Activated CD8-positive, alpha-beta T cell treated with anti-CD3 and anti-CD28 coated beads, Interleukin-2, amount 10 ng/mL, durations not matched to agents 7 days and 5 days (primary cell): Measurements from ENCODE around the gene TCF3. TPM values are rescaled to one million over a fixed set of nuclear protein-coding genes. Genes with fewer than 3 reads are reported as not detected.

ENCODE experiments used
- ATAC-seq: fragments of 150-1000 bp; cut with Tn5 transposase; one replicate; pipeline ENCODE4 v1.10.0; 2021; ENCODE audit warnings: moderate library complexity
- CTCF ChIA-PET: fragments of 350-600 bp; sonication (Branson Sonifier 250); formaldehyde crosslinking; loops from one replicate; lab custom pipeline; 2021; ENCODE audit warnings: antibody characterized with exemption; lab: Charles Lee
- POLR2A ChIA-PET: fragments of 350-600 bp; sonication (Branson Sonifier 250); formaldehyde crosslinking; loops from one replicate; lab custom pipeline; 2021; ENCODE audit warnings: antibody characterized with exemption; lab: Charles Lee
- DNase-seq: peaks from one replicate; pipeline ENCODE4 v3.0.0-alpha.2; 2020
- H3K27ac Mint-ChIP-seq: one replicate; pipeline ENCODE4 v1.8.0; 2021; ENCODE audit warnings: mild to moderate bottlenecking, mixed read lengths
- H3K27me3 Mint-ChIP-seq: one replicate; pipeline ENCODE4 v1.8.0; 2021; ENCODE audit warnings: low read depth, mixed read lengths
- H3K36me3 Mint-ChIP-seq: one replicate; pipeline ENCODE4 v1.8.0; 2021; ENCODE audit warnings: low read depth, mixed read lengths
- H3K4me1 Mint-ChIP-seq: one replicate; pipeline ENCODE4 v1.8.0; 2021; ENCODE audit warnings: low read depth, mixed read lengths
- H3K4me3 Mint-ChIP-seq: one replicate; pipeline ENCODE4 v1.8.0; 2021; ENCODE audit warnings: mild to moderate bottlenecking, mixed read lengths
- H3K9me3 Mint-ChIP-seq: one replicate; pipeline ENCODE4 v1.8.0; 2022; ENCODE audit warnings: mixed read lengths; ENCODE audit not compliant: insufficient read depth
- total RNA-seq, 2 experiments: library from RNA; stranded (reverse); gene quantifications; one replicate each; pipeline ENCODE4 v1.2.3, GENCODE V29; 2021

The TCF3 gene
- total RNA-seq, 2 experiments from 2014 or later = 130 to 137 TPM

DNA sequence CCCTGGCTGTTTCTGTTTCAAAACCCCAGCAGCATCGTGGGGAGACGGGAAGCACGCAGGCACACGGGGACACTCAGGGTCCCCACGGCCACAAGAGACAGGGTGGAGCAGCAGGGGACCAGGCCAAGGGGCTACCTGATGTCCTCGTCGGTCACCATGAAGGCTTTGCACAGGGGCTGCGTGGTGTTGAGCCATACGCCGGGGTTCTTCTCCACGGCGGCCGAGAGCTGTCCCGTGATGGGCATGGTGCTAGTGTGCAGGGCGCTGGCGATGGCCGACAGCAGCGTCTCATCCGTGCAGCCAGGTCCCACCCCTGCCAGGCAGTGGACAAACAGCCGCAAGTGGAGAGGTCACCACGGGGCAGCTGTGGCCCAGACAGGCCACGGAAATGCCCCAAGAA, 71.5 kb downstream of the TCF3 start:
- Mint-ChIP-seq H3K4me3 (no peak overlapping the region), H3K27me3 (no peaks in the 10 kb centered on the region), H3K9me3 (no peaks in the 10 kb centered on the region), H3K27ac (no peak overlapping the region), H3K36me3 (peaks cover 30% of the 10 kb centered on the region), H3K4me1 (no peaks in the 10 kb centered on the region)
- ChIA-PET CTCF (no interaction called here), POLR2A (no interaction called here)
- no peak for ATAC-seq
- DNase-seq = no peak

DNA sequence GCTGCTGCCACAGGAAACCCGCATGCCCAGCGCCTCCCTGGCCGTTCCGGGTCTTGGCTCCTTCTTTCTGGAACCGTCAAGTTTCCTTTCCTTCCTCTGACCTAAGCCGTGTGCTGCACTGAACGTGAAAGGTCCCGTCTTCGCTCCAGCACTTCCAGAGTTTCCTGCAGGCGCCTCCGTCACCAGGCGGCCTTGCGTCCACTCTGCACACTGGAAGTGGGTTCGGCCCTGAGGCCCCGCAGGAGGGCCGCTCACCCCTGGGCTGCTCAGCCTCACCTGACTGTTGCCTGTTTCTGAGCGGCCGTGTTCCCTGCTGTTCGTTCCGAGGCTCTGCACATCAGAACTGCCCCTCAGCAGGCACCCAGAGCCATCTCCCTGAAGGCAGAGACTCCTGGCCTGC, 72.0 kb downstream of the TCF3 start:
- ChIA-PET CTCF (no interaction called here), POLR2A (no interaction called here)
- Mint-ChIP-seq H3K36me3 (peaks cover 28% of the 10 kb centered on the region), H3K9me3 (no peaks in the 10 kb centered on the region), H3K4me3 (no peak overlapping the region), H3K4me1 (no peaks in the 10 kb centered on the region), H3K27me3 (no peaks in the 10 kb centered on the region), H3K27ac (no peak overlapping the region)
- DNase-seq (no peak), ATAC-seq (no peak)

DNA sequence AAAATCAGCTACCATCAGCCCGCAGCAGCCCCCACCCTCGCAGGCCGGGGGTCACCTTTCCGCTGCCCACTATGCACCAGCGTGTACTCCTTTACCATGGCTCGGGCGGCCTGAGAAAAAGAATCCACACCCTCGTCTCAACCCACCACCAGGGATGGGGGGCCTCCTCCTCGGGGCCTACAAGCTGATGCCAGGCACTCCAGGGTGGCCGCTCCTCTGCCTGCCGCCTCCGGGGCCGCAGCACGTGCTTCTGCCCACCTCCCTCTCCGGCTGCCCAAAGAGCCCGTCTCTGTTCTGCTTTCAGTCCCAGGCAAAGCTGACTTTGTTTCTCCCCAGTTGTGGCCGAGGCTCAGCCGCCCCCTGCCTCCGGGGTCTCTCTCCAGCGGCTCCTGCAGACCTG, 73.2 kb downstream of the TCF3 start:
- CTCF ChIA-PET = no interaction called here

GRCh38 chr19:1577929-1578618, 74.3 kb downstream of the TCF3 start:
- POLR2A ChIA-PET = no interaction called here
- Mint-ChIP-seq H3K27ac (no peak overlapping the region), H3K4me3 (no peak overlapping the region), H3K9me3 (no peaks in the 10 kb centered on the region), H3K36me3 (peaks cover 20% of the 10 kb centered on the region), H3K27me3 (no peaks in the 10 kb centered on the region), H3K4me1 (no peaks in the 10 kb centered on the region)
- CTCF ChIA-PET = no interaction called here
- ATAC-seq = no peak
- no peak for DNase-seq

More for the DNA sequence above, 73.2 kb downstream of the TCF3 start:
- Mint-ChIP-seq H3K27ac (no peak overlapping the region), H3K27me3 (no peaks in the 10 kb centered on the region), H3K36me3 (peaks cover 23% of the 10 kb centered on the region), H3K4me1 (no peaks in the 10 kb centered on the region), H3K4me3 (no peak overlapping the region), H3K9me3 (no peaks in the 10 kb centered on the region)
- DNase-seq (no peak), ATAC-seq (no peak)
- POLR2A ChIA-PET = no interaction called here

GRCh38 chr19:1577090-1577928, 75.1 kb downstream of the TCF3 start:
- H3K4me3 Mint-ChIP-seq = no peak overlapping the region
- H3K36me3 Mint-ChIP-seq = peaks cover 15% of the 10 kb centered on the region
- no peak overlapping the region for H3K27ac Mint-ChIP-seq
- no peaks in the 10 kb centered on the region for H3K27me3 Mint-ChIP-seq
- DNase-seq = no peak
- CTCF ChIA-PET = interaction anchor here (1.0 kb wide), 1 partner anchor 13 kb away, joined by 5 read pairs; no protein-coding TSS in a partner anchor
- H3K4me1 Mint-ChIP-seq = no peaks in the 10 kb centered on the region
- no peak for ATAC-seq
- H3K9me3 Mint-ChIP-seq = no peaks in the 10 kb centered on the region
- POLR2A ChIA-PET = interaction anchor here (0.9 kb wide), 1 partner anchor 10 kb away, joined by 3 read pairs; no protein-coding TSS in a partner anchor

- POLR2A ChIA-PET = interaction anchor here (0.9 kb wide), 1 partner anchor 9 kb away, joined by 3 read pairs; no protein-coding TSS in a partner anchor
- H3K36me3 Mint-ChIP-seq = peaks cover 13% of the 10 kb centered on the region
- CTCF ChIA-PET = interaction anchor here (0.9 to 1.0 kb wide), 2 partner anchors 14 to 30 kb away, joined by 3 to 5 read pairs; no protein-coding TSS in a partner anchor
- H3K4me3 Mint-ChIP-seq = no peak overlapping the region
- H3K27me3 Mint-ChIP-seq = no peaks in the 10 kb centered on the region
- no peak for DNase-seq
- no peaks in the 10 kb centered on the region for H3K9me3 Mint-ChIP-seq
- ATAC-seq = no peak
- H3K4me1 Mint-ChIP-seq = no peaks in the 10 kb centered on the region
- no peak overlapping the region for H3K27ac Mint-ChIP-seq
Measured at GRCh38 chr19:1576242-1577089, 75.9 kb downstream of the TCF3 start.

GRCh38 chr19:1575323-1576241, 76.8 kb downstream of the TCF3 start:
- H3K27me3 Mint-ChIP-seq = no peaks in the 10 kb centered on the region
- no peak overlapping the region for H3K27ac Mint-ChIP-seq
- ATAC-seq (no peak), DNase-seq (no peak)
- CTCF ChIA-PET = interaction anchor here (0.9 kb wide), 1 partner anchor 30 kb away, joined by 3 read pairs; no protein-coding TSS in a partner anchor
- peaks cover 8% of the 10 kb centered on the region for H3K36me3 Mint-ChIP-seq
- POLR2A ChIA-PET = no interaction called here
- H3K4me1 Mint-ChIP-seq = no peaks in the 10 kb centered on the region
- no peaks in the 10 kb centered on the region for H3K9me3 Mint-ChIP-seq
- no peak overlapping the region for H3K4me3 Mint-ChIP-seq

GRCh38 chr19:1574354-1575136, 77.9 kb downstream of the TCF3 start:
- H3K9me3 Mint-ChIP-seq = no peaks in the 10 kb centered on the region
- H3K36me3 Mint-ChIP-seq = peaks cover 2% of the 10 kb centered on the region
- ATAC-seq (no peak), DNase-seq (no peak)
- H3K4me3 Mint-ChIP-seq = no peak overlapping the region
- H3K4me1 Mint-ChIP-seq = peaks cover 2% of the 10 kb centered on the region
- ChIA-PET CTCF (no interaction called here), POLR2A (no interaction called here)
- H3K27me3 Mint-ChIP-seq = peaks cover 6% of the 10 kb centered on the region
- H3K27ac Mint-ChIP-seq = no peak overlapping the region

GRCh38 chr19:1572795-1573194, 79.6 kb downstream of the TCF3 start:
- Mint-ChIP-seq H3K27ac (no peak overlapping the region), H3K4me3 (no peak overlapping the region), H3K9me3 (no peaks in the 10 kb centered on the region), H3K4me1 (peaks cover 2% of the 10 kb centered on the region), H3K36me3 (no peaks in the 10 kb centered on the region), H3K27me3 (peaks cover 8% of the 10 kb centered on the region)
- no peak for ATAC-seq
- no peak for DNase-seq
- ChIA-PET CTCF (no interaction called here), POLR2A (no interaction called here)

DNA sequence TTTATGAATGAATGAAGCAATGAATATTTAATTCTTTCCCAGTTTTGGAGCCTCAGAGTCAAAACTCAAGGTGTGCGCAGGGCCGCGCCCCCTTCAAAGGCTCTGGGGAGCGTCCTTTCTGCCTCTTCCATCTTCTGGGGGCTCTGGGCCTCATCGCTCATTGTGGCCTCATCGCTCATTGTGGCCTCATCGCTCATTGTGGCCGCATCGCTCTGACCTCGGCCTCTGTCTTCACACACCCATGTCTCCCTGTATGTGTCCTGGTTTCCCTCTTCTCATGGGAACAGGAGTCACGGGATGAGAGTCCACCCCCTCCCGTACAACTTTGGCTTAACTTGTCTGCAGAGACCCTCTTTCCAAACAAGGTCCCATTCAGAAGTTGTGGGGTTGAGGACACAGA, 81.1 kb downstream of the TCF3 start:
- H3K27ac Mint-ChIP-seq = no peak overlapping the region
- POLR2A ChIA-PET = no interaction called here
- H3K4me3 Mint-ChIP-seq = no peak overlapping the region
- H3K4me1 Mint-ChIP-seq = peaks cover 2% of the 10 kb centered on the region
- no peaks in the 10 kb centered on the region for H3K36me3 Mint-ChIP-seq
- no peaks in the 10 kb centered on the region for H3K9me3 Mint-ChIP-seq
- CTCF ChIA-PET = no interaction called here
- H3K27me3 Mint-ChIP-seq = peaks cover 8% of the 10 kb centered on the region
- no peak for DNase-seq
- ATAC-seq = no peak
